ENCODE measurements around the gene GREM1.

GREM1 gene

GRCh38 chr15:32790352-32790999 lies 72.7 kb downstream of the GREM1 start:
- no peak for DNase-seq

- DNase-seq, result no peak
Measured at GRCh38 chr15:32792436-32792835, 74.6 kb downstream of the GREM1 start.

All from MV-4-11 (cell line).